HepG2 (cell line): ENCODE results near the gene ATP6V0E1. TPM values are rescaled to one million over a fixed set of nuclear protein-coding genes. Genes with fewer than 3 reads are reported as not detected.
A peak's percentile ranks its signal among the peaks of the same experiment; 100 is the strongest.

Source experiments
- AHR ChIP-seq: IDR thresholded peaks from 2 replicates; pipeline ENCODE4 v1.6.1; 2018; ENCODE audit warnings: missing genetic modification reagents, missing compliant biosample characterization
- ARHGAP35 ChIP-seq: sonication (generic); formaldehyde crosslinking; IDR thresholded peaks from 2 replicates; pipeline ENCODE4 v1.9.0; 2022; ENCODE audit warnings: mild to moderate bottlenecking, inconsistent platforms, moderate library complexity, missing genetic modification reagents, borderline replicate concordance
- CAMTA2 ChIP-seq: sonication (generic); formaldehyde crosslinking; IDR thresholded peaks from 2 replicates; pipeline ENCODE4 v1.4.0; 2020; ENCODE audit warnings: mild to moderate bottlenecking, missing genetic modification reagents, borderline replicate concordance
- HDAC6 ChIP-seq: fragments of 200-600 bp; sonication (generic); IDR thresholded peaks from 2 replicates; pipeline ENCODE4 v1.7.0; 2017; ENCODE audit warnings: mild to moderate bottlenecking, antibody characterized with exemption, low read length, low read depth
- HOXA9 ChIP-seq: sonication (generic); formaldehyde crosslinking; IDR thresholded peaks from 2 replicates; pipeline ENCODE4 v1.8.1; 2022; ENCODE audit warnings: missing genetic modification reagents, mild to moderate bottlenecking, moderate library complexity, borderline replicate concordance
- ISX ChIP-seq: sonication (generic); formaldehyde crosslinking; conservative IDR thresholded peaks from 2 replicates; pipeline ENCODE4 v1.5.0; 2020; ENCODE audit warnings: missing genetic modification reagents
- KDM5A ChIP-seq: fragments of 200-600 bp; sonication (generic); IDR thresholded peaks from 2 replicates; pipeline ENCODE4 v1.7.0; 2018; ENCODE audit warnings: antibody characterized with exemption, mild to moderate bottlenecking, low read length, borderline replicate concordance
- KDM5B ChIP-seq: sonication (generic); formaldehyde crosslinking; IDR thresholded peaks from 2 replicates; pipeline ENCODE4 v1.4.0; 2020; ENCODE audit warnings: missing genetic modification reagents, mild to moderate bottlenecking, borderline replicate concordance
- NFE2L2 ChIP-seq: fragments of 150-350 bp; IDR thresholded peaks from 2 replicates; pipeline ENCODE4 v1.6.1; 2014; ENCODE audit warnings: low read length
- PCBP1 ChIP-seq: fragments of 200-400 bp; formaldehyde crosslinking; IDR thresholded peaks from 2 replicates; pipeline ENCODE4 v1.6.1; 2017; ENCODE audit warnings: mild to moderate bottlenecking, low read depth, low read length, borderline replicate concordance
- STAT5B ChIP-seq: sonication (generic); formaldehyde crosslinking; IDR thresholded peaks from 2 replicates; pipeline ENCODE4 v1.4.0; 2020; ENCODE audit warnings: missing genetic modification reagents
- ZMAT3 ChIP-seq: sonication (generic); formaldehyde crosslinking; conservative IDR thresholded peaks from 2 replicates; pipeline ENCODE4 v1.7.0; 2021; ENCODE audit warnings: missing genetic modification reagents
- ZNF33A ChIP-seq: sonication (generic); formaldehyde crosslinking; IDR thresholded peaks from 2 replicates; pipeline ENCODE4 v1.5.1; 2020; ENCODE audit warnings: missing genetic modification reagents, mild to moderate bottlenecking, moderate library complexity, borderline replicate concordance
- ZNF431 ChIP-seq: sonication (generic); formaldehyde crosslinking; IDR thresholded peaks from 2 replicates; pipeline ENCODE4 v1.9.0; 2022; ENCODE audit warnings: missing genetic modification reagents, low read depth, mild to moderate bottlenecking, borderline replicate concordance
- ZNF772 ChIP-seq: sonication (generic); formaldehyde crosslinking; IDR thresholded peaks from 2 replicates; pipeline ENCODE4 v1.5.0; 2020; ENCODE audit warnings: mild to moderate bottlenecking, missing genetic modification reagents
- polyA plus RNA-seq, 8 experiments: library from polyadenylated mRNA; depleted of rRNA in 3 of 8; stranded (reverse) in 7 of 8; unstranded in 1 of 8; fragments of >200 nt; fragmentation: Illumina TruSeq in 4 of 8; extraction: Trizol in 4 of 8; gene quantifications; 2 replicates each; pipeline versions ENCODE4 v1.2.1 to v1.2.3, GENCODE V29; 2011 to 2016; ENCODE audit warnings: low read depth in 4 of 8, missing spikeins in 1 of 8, mixed read lengths in 1 of 8; ENCODE audit not compliant: insufficient read depth in 1 of 8
- total RNA-seq, 5 experiments: library from RNA; depleted of rRNA; stranded (reverse); fragments of >200 nt; fragmentation: Illumina TruSeq; extraction: Trizol; gene quantifications; 2 replicates each; pipeline ENCODE4 v1.2.3, GENCODE V29; 2016; ENCODE audit warnings: low read depth in 1 of 5
- TF ChIP-seq, protein P1 (sequence below): sonication (generic); formaldehyde crosslinking; IDR thresholded peaks from 2 replicates; pipeline ENCODE4 v1.8.0; 2022; ENCODE audit warnings: missing genetic modification reagents, mild to moderate bottlenecking, borderline replicate concordance
- TF ChIP-seq, protein P2 (sequence below): sonication (generic); formaldehyde crosslinking; IDR thresholded peaks from 2 replicates; pipeline ENCODE4 v1.4.0; 2020; ENCODE audit warnings: missing genetic modification reagents
- TF ChIP-seq, protein P3 (sequence below): sonication (generic); formaldehyde crosslinking; IDR thresholded peaks from 2 replicates; pipeline ENCODE4 v1.4.0; 2020; ENCODE audit warnings: missing genetic modification reagents, borderline replicate concordance
- TF ChIP-seq, protein P4 (sequence below): fragments of 450-650 bp; IDR thresholded peaks from 2 replicates; pipeline ENCODE4 v1.6.1; 2017; ENCODE audit warnings: mild to moderate bottlenecking
- TF ChIP-seq, protein P5 (sequence below): sonication (generic); formaldehyde crosslinking; IDR thresholded peaks from 2 replicates; pipeline ENCODE4 v1.8.0; 2022; ENCODE audit warnings: mild to moderate bottlenecking, missing genetic modification reagents, moderate library complexity

Gene ATP6V0E1
- total and polyA plus RNA-seq, 2 of the 13 experiments (the other 11 are each of a cell fraction or from before 2014, with no cell fraction given) = 143 to 215 TPM

DNA sequence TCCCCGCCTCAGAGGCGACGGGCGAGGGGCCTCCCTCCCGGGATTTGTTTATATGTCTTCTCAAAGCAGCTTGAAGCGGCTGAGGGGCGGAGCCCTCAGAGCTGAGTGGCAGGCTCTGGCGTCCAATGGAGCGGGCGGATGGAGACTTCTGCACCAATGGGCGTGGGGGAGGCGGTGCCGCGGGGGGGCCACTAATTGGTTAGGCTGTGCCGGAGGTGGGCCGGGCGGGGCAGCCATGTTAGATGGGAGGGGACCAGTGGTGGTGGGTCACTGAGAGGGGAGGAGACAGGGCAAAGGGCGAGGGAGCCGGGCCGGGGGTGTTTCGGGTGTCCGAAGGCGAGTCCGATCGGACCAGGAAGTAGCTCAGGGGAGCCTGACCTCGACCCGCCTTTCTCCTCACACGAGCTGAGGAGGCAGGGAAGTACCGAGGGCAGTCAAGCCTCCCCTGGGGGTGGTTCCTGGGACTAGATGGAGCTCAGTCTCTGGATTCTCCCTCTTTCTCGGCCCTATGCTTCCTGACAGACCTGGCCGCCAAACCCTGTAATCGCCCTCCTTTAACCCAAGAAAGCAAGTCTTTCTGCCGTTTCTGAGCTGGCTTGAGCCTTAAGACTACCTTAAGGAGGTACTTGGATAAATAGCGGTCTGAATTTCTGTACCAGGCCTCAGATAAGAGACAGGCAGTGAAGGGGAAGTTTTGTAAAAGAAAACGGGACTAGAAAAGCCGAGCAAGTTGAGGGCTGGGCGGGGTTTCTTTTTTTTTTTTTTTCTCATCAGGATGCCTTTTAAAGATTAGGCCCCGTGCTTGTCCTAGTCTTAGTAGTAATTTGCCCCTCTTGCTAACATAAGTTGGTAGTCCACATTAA, 73.7 kb downstream of the ATP6V0E1 start (continued):
- TF ChIP-seq, protein P1, sequence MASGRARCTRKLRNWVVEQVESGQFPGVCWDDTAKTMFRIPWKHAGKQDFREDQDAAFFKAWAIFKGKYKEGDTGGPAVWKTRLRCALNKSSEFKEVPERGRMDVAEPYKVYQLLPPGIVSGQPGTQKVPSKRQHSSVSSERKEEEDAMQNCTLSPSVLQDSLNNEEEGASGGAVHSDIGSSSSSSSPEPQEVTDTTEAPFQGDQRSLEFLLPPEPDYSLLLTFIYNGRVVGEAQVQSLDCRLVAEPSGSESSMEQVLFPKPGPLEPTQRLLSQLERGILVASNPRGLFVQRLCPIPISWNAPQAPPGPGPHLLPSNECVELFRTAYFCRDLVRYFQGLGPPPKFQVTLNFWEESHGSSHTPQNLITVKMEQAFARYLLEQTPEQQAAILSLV = no peak
- TF ChIP-seq ZMAT3 (CRISPR knock-in tag) (peak; percentile 61), NFE2L2 (no peak), ZNF772 (CRISPR knock-in tag) (no peak), ISX (no peak), ARHGAP35 (CRISPR knock-in tag) (no peak), KDM5A (no peak; the same call in 1 of the 2 replicates), HOXA9 (CRISPR knock-in tag) (no peak), ZNF431 (CRISPR knock-in tag) (no peak), CAMTA2 (no peak), ZNF33A (CRISPR knock-in tag) (no peak), KDM5B (no peak; the same call in 1 of the 2 replicates), STAT5B (CRISPR knock-in tag) (no peak), AHR (CRISPR knock-in tag) (no peak), PCBP1 (peak; percentile 94), HDAC6 (no peak)
- TF ChIP-seq, protein P2, sequence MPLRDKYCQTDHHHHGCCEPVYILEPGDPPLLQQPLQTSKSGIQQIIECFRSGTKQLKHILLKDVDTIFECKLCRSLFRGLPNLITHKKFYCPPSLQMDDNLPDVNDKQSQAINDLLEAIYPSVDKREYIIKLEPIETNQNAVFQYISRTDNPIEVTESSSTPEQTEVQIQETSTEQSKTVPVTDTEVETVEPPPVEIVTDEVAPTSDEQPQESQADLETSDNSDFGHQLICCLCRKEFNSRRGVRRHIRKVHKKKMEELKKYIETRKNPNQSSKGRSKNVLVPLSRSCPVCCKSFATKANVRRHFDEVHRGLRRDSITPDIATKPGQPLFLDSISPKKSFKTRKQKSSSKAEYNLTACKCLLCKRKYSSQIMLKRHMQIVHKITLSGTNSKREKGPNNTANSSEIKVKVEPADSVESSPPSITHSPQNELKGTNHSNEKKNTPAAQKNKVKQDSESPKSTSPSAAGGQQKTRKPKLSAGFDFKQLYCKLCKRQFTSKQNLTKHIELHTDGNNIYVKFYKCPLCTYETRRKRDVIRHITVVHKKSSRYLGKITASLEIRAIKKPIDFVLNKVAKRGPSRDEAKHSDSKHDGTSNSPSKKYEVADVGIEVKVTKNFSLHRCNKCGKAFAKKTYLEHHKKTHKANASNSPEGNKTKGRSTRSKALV = no peak
- TF ChIP-seq, protein P3, sequence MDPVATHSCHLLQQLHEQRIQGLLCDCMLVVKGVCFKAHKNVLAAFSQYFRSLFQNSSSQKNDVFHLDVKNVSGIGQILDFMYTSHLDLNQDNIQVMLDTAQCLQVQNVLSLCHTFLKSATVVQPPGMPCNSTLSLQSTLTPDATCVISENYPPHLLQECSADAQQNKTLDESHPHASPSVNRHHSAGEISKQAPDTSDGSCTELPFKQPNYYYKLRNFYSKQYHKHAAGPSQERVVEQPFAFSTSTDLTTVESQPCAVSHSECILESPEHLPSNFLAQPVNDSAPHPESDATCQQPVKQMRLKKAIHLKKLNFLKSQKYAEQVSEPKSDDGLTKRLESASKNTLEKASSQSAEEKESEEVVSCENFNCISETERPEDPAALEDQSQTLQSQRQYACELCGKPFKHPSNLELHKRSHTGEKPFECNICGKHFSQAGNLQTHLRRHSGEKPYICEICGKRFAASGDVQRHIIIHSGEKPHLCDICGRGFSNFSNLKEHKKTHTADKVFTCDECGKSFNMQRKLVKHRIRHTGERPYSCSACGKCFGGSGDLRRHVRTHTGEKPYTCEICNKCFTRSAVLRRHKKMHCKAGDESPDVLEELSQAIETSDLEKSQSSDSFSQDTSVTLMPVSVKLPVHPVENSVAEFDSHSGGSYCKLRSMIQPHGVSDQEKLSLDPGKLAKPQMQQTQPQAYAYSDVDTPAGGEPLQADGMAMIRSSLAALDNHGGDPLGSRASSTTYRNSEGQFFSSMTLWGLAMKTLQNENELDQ = no peak
- TF ChIP-seq, protein P4, sequence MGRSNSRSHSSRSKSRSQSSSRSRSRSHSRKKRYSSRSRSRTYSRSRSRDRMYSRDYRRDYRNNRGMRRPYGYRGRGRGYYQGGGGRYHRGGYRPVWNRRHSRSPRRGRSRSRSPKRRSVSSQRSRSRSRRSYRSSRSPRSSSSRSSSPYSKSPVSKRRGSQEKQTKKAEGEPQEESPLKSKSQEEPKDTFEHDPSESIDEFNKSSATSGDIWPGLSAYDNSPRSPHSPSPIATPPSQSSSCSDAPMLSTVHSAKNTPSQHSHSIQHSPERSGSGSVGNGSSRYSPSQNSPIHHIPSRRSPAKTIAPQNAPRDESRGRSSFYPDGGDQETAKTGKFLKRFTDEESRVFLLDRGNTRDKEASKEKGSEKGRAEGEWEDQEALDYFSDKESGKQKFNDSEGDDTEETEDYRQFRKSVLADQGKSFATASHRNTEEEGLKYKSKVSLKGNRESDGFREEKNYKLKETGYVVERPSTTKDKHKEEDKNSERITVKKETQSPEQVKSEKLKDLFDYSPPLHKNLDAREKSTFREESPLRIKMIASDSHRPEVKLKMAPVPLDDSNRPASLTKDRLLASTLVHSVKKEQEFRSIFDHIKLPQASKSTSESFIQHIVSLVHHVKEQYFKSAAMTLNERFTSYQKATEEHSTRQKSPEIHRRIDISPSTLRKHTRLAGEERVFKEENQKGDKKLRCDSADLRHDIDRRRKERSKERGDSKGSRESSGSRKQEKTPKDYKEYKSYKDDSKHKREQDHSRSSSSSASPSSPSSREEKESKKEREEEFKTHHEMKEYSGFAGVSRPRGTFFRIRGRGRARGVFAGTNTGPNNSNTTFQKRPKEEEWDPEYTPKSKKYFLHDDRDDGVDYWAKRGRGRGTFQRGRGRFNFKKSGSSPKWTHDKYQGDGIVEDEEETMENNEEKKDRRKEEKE = no peak
- TF ChIP-seq, protein P5, sequence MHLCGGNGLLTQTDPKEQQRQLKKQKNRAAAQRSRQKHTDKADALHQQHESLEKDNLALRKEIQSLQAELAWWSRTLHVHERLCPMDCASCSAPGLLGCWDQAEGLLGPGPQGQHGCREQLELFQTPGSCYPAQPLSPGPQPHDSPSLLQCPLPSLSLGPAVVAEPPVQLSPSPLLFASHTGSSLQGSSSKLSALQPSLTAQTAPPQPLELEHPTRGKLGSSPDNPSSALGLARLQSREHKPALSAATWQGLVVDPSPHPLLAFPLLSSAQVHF = no peak
